Kasumi-1 (cell line): Measurements from ENCODE around the gene C15orf61.
A peak's percentile ranks its signal among the peaks of the same experiment; 100 is the strongest.

ENCODE experiments used
- DNase-seq, 2 experiments: peaks; one replicate each; lab custom pipeline; 2025; lab: John Stamatoyannopoulos, UW

The C15orf61 gene

GRCh38 chr15:67549736-67550135 lies 28.8 kb downstream of the C15orf61 start:
- no peak for DNase-seq

- no peak for DNase-seq
Measured at GRCh38 chr15:67550522-67550921, 29.6 kb downstream of the C15orf61 start.

- DNase-seq = no peak
Measured at GRCh38 chr15:67551207-67551743, 30.3 kb downstream of the C15orf61 start.

GRCh38 chr15:67554580-67554979 lies 33.6 kb downstream of the C15orf61 start:
- no peak for DNase-seq

GRCh38 chr15:67556976-67557570 lies 36.1 kb downstream of the C15orf61 start:
- no peak for DNase-seq

- DNase-seq = no peak
Measured at GRCh38 chr15:67558502-67558901, 37.6 kb downstream of the C15orf61 start.

- no peak for DNase-seq
Measured at GRCh38 chr15:67559158-67559557, 38.2 kb downstream of the C15orf61 start.

- DNase-seq = no peak
Measured at GRCh38 chr15:67559576-67559975, 38.6 kb downstream of the C15orf61 start.

GRCh38 chr15:67560320-67560719 lies 39.4 kb downstream of the C15orf61 start:
- DNase-seq = no peak

GRCh38 chr15:67563092-67563491 lies 42.2 kb downstream of the C15orf61 start:
- DNase-seq = no peak

- DNase-seq = no peak
Measured at GRCh38 chr15:67564021-67564967, 43.4 kb downstream of the C15orf61 start.

GRCh38 chr15:67564968-67565345 lies 44.0 kb downstream of the C15orf61 start:
- DNase-seq = peak; percentile 48 to 50

- no peak for DNase-seq
Measured at GRCh38 chr15:67569668-67570067, 48.7 kb downstream of the C15orf61 start.

- DNase-seq = no peak
Measured at GRCh38 chr15:67570875-67571647, 50.1 kb downstream of the C15orf61 start.

GRCh38 chr15:67571648-67572415 lies 50.9 kb downstream of the C15orf61 start:
- no peak for DNase-seq

- DNase-seq = peak in 1 of 2 experiments; percentile 4
Measured at GRCh38 chr15:67573194-67573593, 52.3 kb downstream of the C15orf61 start.

- peak in 1 of 2 experiments; percentile 4 for DNase-seq
Measured at GRCh38 chr15:67575039-67575502, 54.1 kb downstream of the C15orf61 start.

- no peak for DNase-seq
Measured at GRCh38 chr15:67578020-67578600, 57.2 kb downstream of the C15orf61 start.

GRCh38 chr15:67579164-67579563 lies 58.2 kb downstream of the C15orf61 start:
- DNase-seq = no peak
